ENCODE measurements around the gene PSMD1. TPM values are rescaled to one million over a fixed set of nuclear protein-coding genes. Genes with fewer than 3 reads are reported as not detected.

Gene PSMD1
- total RNA-seq, 4 donors from 2014 or later: 47.3 to 55.2 (median 52.3) TPM

DNA sequence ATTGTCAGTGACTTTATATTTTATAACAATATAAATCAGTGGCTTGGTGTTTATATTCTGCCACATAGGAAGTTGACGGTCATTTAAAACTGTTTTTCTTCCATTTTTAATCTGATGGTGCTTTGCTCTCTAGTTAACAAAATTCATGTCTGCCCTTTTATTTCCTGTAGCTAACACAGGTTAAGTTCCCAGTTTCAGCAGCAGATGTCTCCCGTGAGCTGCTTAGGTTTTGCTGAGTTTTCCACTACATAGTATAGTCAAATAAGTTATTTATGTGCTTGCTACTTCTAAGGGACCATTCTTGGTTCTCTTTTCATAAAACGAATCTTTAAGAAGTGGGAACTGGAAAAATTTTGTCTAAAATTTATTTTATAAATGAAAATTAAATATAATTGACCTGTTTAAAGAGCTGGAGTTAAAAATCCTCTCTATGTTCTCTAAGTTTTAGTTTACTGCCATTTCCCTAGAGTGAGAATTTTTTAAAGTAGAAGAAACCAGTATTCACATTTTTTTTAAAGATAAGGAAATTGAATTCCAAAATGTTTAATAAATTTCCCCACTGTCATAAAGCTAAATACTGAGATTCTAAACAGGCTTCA, 47.5 kb downstream of the PSMD1 start:
- no peak overlapping the region for H3K4me3 ChIP-seq
- peak in 1 of 2 donors; percentile 42 for TF ChIP-seq POLR2AphosphoS5 (IDR thresholded peaks at IDR 0.05)
- TF ChIP-seq POLR2A (IDR thresholded peaks at IDR 0.05; ENCODE audit: low read depth): no peak
- TF ChIP-seq, protein P1, sequence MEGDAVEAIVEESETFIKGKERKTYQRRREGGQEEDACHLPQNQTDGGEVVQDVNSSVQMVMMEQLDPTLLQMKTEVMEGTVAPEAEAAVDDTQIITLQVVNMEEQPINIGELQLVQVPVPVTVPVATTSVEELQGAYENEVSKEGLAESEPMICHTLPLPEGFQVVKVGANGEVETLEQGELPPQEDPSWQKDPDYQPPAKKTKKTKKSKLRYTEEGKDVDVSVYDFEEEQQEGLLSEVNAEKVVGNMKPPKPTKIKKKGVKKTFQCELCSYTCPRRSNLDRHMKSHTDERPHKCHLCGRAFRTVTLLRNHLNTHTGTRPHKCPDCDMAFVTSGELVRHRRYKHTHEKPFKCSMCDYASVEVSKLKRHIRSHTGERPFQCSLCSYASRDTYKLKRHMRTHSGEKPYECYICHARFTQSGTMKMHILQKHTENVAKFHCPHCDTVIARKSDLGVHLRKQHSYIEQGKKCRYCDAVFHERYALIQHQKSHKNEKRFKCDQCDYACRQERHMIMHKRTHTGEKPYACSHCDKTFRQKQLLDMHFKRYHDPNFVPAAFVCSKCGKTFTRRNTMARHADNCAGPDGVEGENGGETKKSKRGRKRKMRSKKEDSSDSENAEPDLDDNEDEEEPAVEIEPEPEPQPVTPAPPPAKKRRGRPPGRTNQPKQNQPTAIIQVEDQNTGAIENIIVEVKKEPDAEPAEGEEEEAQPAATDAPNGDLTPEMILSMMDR (IDR thresholded peaks at IDR 0.05): peak; percentile 93 to 96 (median 95)
- no peak for TF ChIP-seq EP300 (IDR thresholded peaks at IDR 0.05)
- peaks cover 5 to 36% (median 27%) of the 10 kb centered on the region in 4 donors for H3K36me3 ChIP-seq
- intact Hi-C loops (cut with DNase I): loop anchor here (2.0 to 5.0 kb wide), 2 partner anchors 87 to 128 kb away; no protein-coding TSS in a partner anchor
- peak; percentile 94 for DNase-seq (ENCODE audit: extremely low spot score)
- peak overlapping the region; percentile 42 to 70 (median 58) for H3K27ac ChIP-seq (replicated peaks in 1 of 4)
- WGBS: 13% methylated on average over 3 of the region's 3 CpGs
- H3K4me1 ChIP-seq: peaks cover 3 to 46% (median 41%) of the 10 kb centered on the region in 4 donors
- peaks cover 0 to 14% (median 7%) of the 10 kb centered on the region in 4 donors for H3K9me3 ChIP-seq
- H3K27me3 ChIP-seq: no peaks in the 10 kb centered on the region

DNA sequence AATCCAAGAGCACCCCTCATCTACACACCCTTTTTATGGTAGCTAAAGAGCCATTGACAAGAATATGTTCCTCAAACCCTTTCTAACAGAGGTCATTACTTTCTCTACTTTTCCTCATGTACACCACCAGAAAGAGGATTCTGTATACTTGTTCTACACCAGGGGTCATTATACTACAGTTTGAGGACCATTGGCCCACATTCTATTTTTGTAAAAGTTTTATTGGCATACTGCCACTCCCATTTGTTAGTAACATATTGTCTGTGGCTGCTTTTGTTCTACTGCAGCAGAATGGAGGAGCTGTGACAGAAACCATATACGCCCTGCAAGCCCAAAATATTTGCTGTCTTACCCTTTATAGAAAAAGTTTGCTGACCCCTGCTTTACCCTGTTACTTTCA, 53.9 kb downstream of the PSMD1 start:
- TF ChIP-seq EP300 (IDR thresholded peaks at IDR 0.05) (no peak), POLR2AphosphoS5 (IDR thresholded peaks at IDR 0.05) (peak in 1 of 2 donors; percentile 31), POLR2A (IDR thresholded peaks at IDR 0.05; ENCODE audit: low read depth) (no peak)
- TF ChIP-seq, protein P1 (IDR thresholded peaks at IDR 0.05): peak; percentile 35 to 48 (median 39)
- Histone ChIP-seq H3K36me3 (peaks cover 0 to 19% (median 8%) of the 10 kb centered on the region in 4 donors), H3K4me1 (peaks cover 0 to 53% (median 50%) of the 10 kb centered on the region in 4 donors), H3K27ac (replicated peaks in 1 of 4) (peak overlapping the region; percentile 58 to 74 (median 68)), H3K9me3 (no peaks in the 10 kb centered on the region), H3K4me3 (no peak overlapping the region), H3K27me3 (no peaks in the 10 kb centered on the region)
- DNase-seq (ENCODE audit: extremely low spot score): no peak
- WGBS: 27% methylated on average over 1 of the region's 1 CpG
- intact Hi-C loops (cut with DNase I): no loop called here

DNA sequence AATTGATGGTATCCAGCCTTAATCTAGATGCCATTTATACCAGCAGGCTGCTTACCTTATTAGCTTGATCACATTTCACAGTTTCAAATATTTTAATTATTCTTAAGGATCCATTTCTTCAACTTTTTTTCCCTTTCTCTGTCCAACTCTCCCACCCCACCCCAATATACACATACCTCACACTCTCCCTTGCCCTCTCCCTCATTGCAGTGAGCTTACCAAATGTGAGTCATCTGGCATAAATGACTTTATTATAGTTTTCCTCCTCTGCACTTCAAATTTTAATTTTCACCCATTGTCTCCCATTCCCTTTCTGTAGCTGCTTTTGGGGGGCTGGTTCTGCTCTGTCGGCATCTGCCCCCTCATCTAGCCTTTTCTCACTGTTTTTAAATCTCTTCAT, 55.3 kb downstream of the PSMD1 start:
- no peaks in the 10 kb centered on the region for H3K9me3 ChIP-seq
- H3K4me3 ChIP-seq: no peak overlapping the region
- H3K36me3 ChIP-seq: peaks cover 0 to 19% (median 8%) of the 10 kb centered on the region in 4 donors
- peak overlapping the region; percentile 42 to 74 (median 68) for H3K27ac ChIP-seq (replicated peaks in 1 of 4)
- H3K4me1 ChIP-seq: peaks cover 0 to 57% (median 45%) of the 10 kb centered on the region in 4 donors
- H3K27me3 ChIP-seq: no peaks in the 10 kb centered on the region
- intact Hi-C loops (cut with DNase I): no loop called here
- TF ChIP-seq POLR2A (IDR thresholded peaks at IDR 0.05; ENCODE audit: low read depth) (no peak), POLR2AphosphoS5 (IDR thresholded peaks at IDR 0.05) (no peak), EP300 (IDR thresholded peaks at IDR 0.05) (no peak)
- TF ChIP-seq, protein P1 (IDR thresholded peaks at IDR 0.05): no peak
- 57% methylated on average over 1 of the region's 1 CpG for WGBS
- no peak for DNase-seq (ENCODE audit: extremely low spot score)

DNA sequence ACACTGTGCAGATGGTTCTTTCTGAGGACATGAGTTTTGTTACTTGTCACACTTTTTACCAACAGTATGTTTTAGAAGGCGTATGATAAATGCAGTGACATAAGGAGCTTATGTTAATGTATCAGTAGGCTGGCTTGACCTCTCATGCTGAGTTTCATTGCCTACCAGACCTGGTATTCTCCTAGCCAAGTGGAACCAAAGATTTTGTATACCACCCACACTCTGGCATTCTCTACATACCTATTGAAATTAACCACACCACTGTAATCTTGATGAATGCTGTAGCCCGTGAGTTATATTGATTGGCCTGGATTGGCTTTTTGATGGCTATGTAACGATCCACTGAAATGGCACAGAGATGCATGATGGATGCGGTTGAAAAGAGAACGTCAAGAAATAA, 56.8 kb downstream of the PSMD1 start:
- intact Hi-C loops (cut with DNase I): no loop called here
- no peak overlapping the region for H3K4me3 ChIP-seq
- TF ChIP-seq POLR2AphosphoS5 (IDR thresholded peaks at IDR 0.05) (no peak), EP300 (IDR thresholded peaks at IDR 0.05) (no peak), POLR2A (IDR thresholded peaks at IDR 0.05; ENCODE audit: low read depth) (no peak)
- TF ChIP-seq, protein P1 (IDR thresholded peaks at IDR 0.05): no peak
- 95% methylated on average over 5 of the region's 5 CpGs for WGBS
- no peak for DNase-seq (ENCODE audit: extremely low spot score)
- H3K27me3 ChIP-seq: no peaks in the 10 kb centered on the region
- peaks cover 0 to 19% (median 7%) of the 10 kb centered on the region in 4 donors for H3K36me3 ChIP-seq
- no peaks in the 10 kb centered on the region for H3K9me3 ChIP-seq
- peaks cover 0 to 52% (median 43%) of the 10 kb centered on the region in 4 donors for H3K4me1 ChIP-seq
- peak overlapping the region in 1 of 4 donors; percentile 73 for H3K27ac ChIP-seq (replicated peaks in 1 of 4)

Data from esophagus muscularis mucosa (tissue), 4 donors.